HG03280 (cell line): Measurements from ENCODE around the gene OLR1.

Experiments
- ATAC-seq: cut with Tn5 transposase; IDR thresholded peaks from one replicate; pipeline ENCODE4 v1.9.1; 2021; ENCODE audit warnings: mild to moderate bottlenecking, moderate library complexity; ENCODE audit not compliant: unreplicated experiment

The OLR1 gene

DNA sequence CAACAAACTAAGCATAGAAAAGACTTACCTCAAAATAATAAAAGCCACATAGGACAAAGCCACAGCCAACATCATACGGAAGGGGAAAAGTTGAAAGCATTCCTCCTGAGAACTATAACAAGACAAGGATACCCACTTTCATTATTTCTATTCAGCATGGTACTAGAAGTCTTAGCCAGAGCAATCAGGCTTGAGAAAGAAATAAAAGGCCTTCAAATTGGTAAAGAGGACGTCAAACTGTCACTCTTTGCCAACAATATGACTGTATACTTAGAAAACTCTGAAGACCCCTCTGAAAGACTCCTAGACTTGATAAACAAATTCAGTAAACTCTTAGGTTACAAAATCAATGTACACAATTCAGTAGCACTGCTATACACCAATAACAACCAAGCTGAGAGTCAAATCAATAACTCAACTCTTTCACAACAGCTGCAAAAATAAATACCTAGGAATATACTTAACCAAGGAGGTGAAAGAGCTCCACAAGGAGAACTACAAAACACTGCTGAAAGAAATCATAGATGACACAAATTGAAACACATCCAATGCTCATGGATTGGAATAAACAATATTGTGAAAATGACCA lies 61.6 kb downstream of the OLR1 start:
- no peak for ATAC-seq
